GM12872 (cell line): ENCODE data around the gene MICALL2.

Source experiments
- CTCF ChIP-seq: IDR thresholded peaks from 3 replicates; pipeline ENCODE4 v1.5.1; 2011; ENCODE audit warnings: low read depth, mild to moderate bottlenecking, low read length, moderate library complexity; ENCODE audit not compliant: insufficient read depth

The MICALL2 gene

DNA sequence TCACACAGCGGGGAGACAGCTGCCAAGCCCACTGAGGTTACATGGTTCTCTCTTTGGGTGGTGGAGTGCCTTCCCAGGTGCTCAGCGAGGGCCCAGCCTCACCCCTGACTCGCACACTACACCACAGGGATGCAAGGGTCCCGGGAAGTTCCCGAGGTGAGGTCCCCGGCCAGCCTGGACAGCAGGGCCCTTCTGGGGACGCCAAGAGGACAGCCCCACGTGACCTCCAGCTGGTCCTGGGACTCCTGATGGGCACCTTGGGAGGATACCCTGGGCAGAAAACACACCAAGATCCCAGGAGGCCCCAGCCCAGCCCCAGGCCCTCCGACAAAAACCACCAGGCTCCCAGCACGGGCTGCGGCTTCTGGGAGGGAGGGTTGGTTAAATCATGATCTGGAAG, 8.3 kb downstream of the MICALL2 start:
- no peak for TF ChIP-seq CTCF

DNA sequence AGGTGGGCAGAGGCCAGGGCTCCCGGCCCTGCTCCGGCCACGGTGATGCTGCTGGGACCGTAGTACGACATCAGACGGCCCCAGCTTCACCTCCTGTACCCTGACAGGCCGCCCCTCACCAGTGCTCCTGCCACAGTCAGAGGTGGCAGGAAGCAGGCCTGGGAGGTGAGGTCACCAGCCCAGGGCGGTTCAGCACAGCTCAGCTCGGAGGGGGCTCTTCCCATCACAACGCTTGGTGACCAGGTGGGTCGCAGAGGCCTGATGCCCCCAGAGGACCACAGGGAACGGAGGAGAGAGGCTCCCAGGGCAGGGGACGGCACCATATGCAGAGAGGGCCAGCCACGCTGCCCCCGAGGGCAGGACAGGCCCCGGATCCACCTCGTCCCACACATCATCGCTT, 8.8 kb downstream of the MICALL2 start:
- TF ChIP-seq CTCF = no peak

- TF ChIP-seq CTCF = no peak
These were observed 9.3 kb downstream of the MICALL2 start for GRCh38 chr7:1449951-1450350.

DNA sequence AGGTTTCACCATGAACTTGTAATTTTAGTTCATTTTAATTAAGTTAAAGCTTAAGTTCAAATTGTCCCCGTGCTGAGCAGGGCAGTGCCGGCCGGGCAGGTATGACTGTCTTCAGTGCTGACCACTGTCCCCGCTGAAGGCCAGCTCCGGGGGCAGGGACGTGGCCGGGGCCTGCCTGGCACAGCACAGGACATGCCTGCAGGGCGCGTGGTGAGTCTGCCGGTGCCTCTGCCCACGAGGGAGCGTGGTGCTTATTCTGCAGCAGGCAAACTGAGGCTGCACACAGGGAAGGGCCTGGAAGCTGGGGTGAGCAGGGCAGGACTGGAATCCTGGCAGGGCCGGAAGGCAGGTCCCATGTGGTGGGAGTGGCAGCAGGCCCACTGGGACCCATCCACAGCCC, 9.8 kb downstream of the MICALL2 start:
- TF ChIP-seq CTCF = no peak

- TF ChIP-seq CTCF = 0 out of 3 replicates have a peak, but pooled peaks have one; percentile 4
These were observed 10.3 kb downstream of the MICALL2 start for GRCh38 chr7:1448958-1449357.

DNA sequence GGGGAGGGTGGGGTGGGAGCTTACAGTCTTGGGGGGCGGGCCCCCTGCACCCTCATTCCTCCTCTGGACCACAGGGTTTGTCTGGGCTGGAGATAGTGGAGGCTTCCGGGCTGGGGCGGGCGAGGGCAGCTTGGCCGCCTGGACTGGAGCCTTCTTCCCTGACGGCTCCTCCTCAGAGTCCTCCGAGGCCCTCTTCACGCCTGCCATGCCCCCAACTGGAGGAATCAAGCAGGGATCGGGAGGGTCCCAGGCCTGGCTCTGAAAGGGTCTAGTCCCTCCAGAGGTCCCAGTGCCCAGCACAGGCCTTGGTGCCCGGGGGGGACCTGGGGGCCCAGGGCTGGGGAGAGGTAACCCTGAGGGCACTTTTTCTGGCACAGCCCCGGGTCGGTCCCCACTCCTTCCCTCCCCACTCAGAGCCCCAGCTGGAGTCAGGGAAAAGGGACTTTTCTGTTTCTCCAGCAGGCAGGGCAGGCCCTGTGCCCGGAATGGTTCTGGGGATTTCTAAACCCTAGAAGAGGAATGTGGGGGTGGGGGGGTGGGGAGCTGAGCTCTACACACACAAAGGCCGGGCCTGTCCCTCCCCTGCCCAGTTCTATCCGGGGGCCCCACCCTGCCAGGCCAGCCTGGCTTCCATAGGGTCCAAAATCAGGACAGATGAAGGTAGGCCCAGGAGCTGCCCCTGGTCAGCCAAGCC, 11.6 kb downstream of the MICALL2 start:
- TF ChIP-seq CTCF = no peak

- no peak for TF ChIP-seq CTCF
These were observed 12.2 kb downstream of the MICALL2 start for GRCh38 chr7:1447112-1447511.
